T-helper 9 cell (primary cell): ENCODE data around the gene MYO1B.

ENCODE experiments used
- DNase-seq: peaks from one replicate; pipeline ENCODE4 v3.0.0-alpha.2; 2020
- total RNA-seq, 2 donors: gene quantifications; one replicate each; lab custom pipeline; 2026; lab: John Stamatoyannopoulos, UW

The MYO1B gene
- total RNA-seq, result 0.24 to 2.8 reads per million in 2 donors

- DNase-seq, result peak; percentile 21
Measured at GRCh38 chr2:191245046-191245868, at the start of gene MYO1B. Gene MYO1B, plus strand, starts transcription at chr2:191245404. Its CDS starts 31,492 bp downstream, at chr2:191276896.

- DNase-seq, result no peak
Measured at GRCh38 chr2:191197096-191197495, 48.1 kb upstream of the MYO1B start.

GRCh38 chr2:191198271-191198670 lies 46.9 kb upstream of the MYO1B start:
- DNase-seq, result no peak

- no peak for DNase-seq
Measured at GRCh38 chr2:191199929-191200512, 45.2 kb upstream of the MYO1B start.

- no peak for DNase-seq
Measured at GRCh38 chr2:191200910-191201309, 44.3 kb upstream of the MYO1B start.

- DNase-seq, result no peak
Measured at GRCh38 chr2:191202209-191202721, 42.9 kb upstream of the MYO1B start.

GRCh38 chr2:191202881-191203397 lies 42.3 kb upstream of the MYO1B start:
- no peak for DNase-seq

- no peak for DNase-seq
Measured at GRCh38 chr2:191204433-191204832, 40.8 kb upstream of the MYO1B start.

- peak; percentile 4 for DNase-seq
Measured at GRCh38 chr2:191206613-191207471, 38.4 kb upstream of the MYO1B start.

GRCh38 chr2:191209340-191209739 lies 35.9 kb upstream of the MYO1B start:
- no peak for DNase-seq

GRCh38 chr2:191212119-191212518 lies 33.1 kb upstream of the MYO1B start:
- DNase-seq, result no peak

GRCh38 chr2:191213333-191213732 lies 31.9 kb upstream of the MYO1B start:
- DNase-seq, result no peak

- DNase-seq, result no peak
Measured at GRCh38 chr2:191215230-191215629, 30.0 kb upstream of the MYO1B start.

GRCh38 chr2:191215666-191216065 lies 29.5 kb upstream of the MYO1B start:
- DNase-seq, result no peak

GRCh38 chr2:191217580-191217979 lies 27.6 kb upstream of the MYO1B start:
- DNase-seq, result no peak

GRCh38 chr2:191218292-191218898 lies 26.8 kb upstream of the MYO1B start:
- DNase-seq, result no peak

GRCh38 chr2:191220671-191221070 lies 24.5 kb upstream of the MYO1B start:
- DNase-seq, result no peak

GRCh38 chr2:191221666-191222065 lies 23.5 kb upstream of the MYO1B start:
- no peak for DNase-seq

GRCh38 chr2:191222507-191222906 lies 22.7 kb upstream of the MYO1B start:
- DNase-seq, result no peak

GRCh38 chr2:191222952-191223351 lies 22.3 kb upstream of the MYO1B start:
- DNase-seq, result no peak

- DNase-seq, result no peak
Measured at GRCh38 chr2:191225126-191225525, 20.1 kb upstream of the MYO1B start.

- no peak for DNase-seq
Measured at GRCh38 chr2:191225690-191226089, 19.5 kb upstream of the MYO1B start.
